BJ (cell line): ENCODE measurements around the gene RIMBP2. TPM values are rescaled to one million over a fixed set of nuclear protein-coding genes. Genes with fewer than 3 reads are reported as not detected.

Experiments used
- CTCF ChIA-PET: fragments of 350-600 bp; formaldehyde crosslinking; extraction: SDS; loops from one replicate; lab custom pipeline; 2021; ENCODE audit warnings: antibody characterized with exemption, inconsistent platforms; lab: Yijun Ruan, JAX
- POLR2A ChIA-PET: fragments of 300-600 bp; sonication (Branson Sonifier 250); formaldehyde crosslinking; extraction: SDS; loops from one replicate; lab custom pipeline; 2021; ENCODE audit warnings: antibody characterized with exemption; lab: Charles Lee
- DNase-seq: peaks from one replicate; pipeline ENCODE4 v3.0.0-alpha.2; 2011; ENCODE audit warnings: low read depth
- H3K27me3 ChIP-seq: 2 replicates; pipeline ENCODE4 v1.6.0; 2011; ENCODE audit warnings: low read length; ENCODE audit not compliant: control insufficient read depth, insufficient read depth
- H3K36me3 ChIP-seq: 2 replicates; pipeline ENCODE4 v1.5.1; 2011; ENCODE audit warnings: low read length; ENCODE audit not compliant: control insufficient read depth, insufficient read depth
- H3K4me3 ChIP-seq: 2 replicates; pipeline ENCODE4 v1.5.1; 2011; ENCODE audit warnings: low read depth, mild to moderate bottlenecking, control low read depth, low read length
- CTCF ChIP-seq: IDR thresholded peaks from 2 replicates; pipeline ENCODE4 v1.5.1; 2011; ENCODE audit warnings: low read depth, mild to moderate bottlenecking, control low read depth, inconsistent platforms, low read length, moderate library complexity; ENCODE audit not compliant: insufficient read depth
- polyA plus RNA-seq: library from polyadenylated mRNA; depleted of rRNA; stranded (reverse); fragments of >200 nt; gene quantifications from 2 replicates; pipeline ENCODE4 v1.2.3, GENCODE V29; 2011

The RIMBP2 gene
- polyA plus RNA-seq, 1 experiment = 0.05 TPM

- no peaks in the 10 kb centered on the region for H3K27me3 ChIP-seq
- H3K4me3 ChIP-seq = no peak overlapping the region
- DNase-seq = no peak
- H3K36me3 ChIP-seq = no peaks in the 10 kb centered on the region
- ChIA-PET CTCF (no interaction called here), POLR2A (no interaction called here)
- TF ChIP-seq CTCF = no peak
Observed at GRCh38 chr12:130577351-130577750, 138.7 kb downstream of the RIMBP2 start.

- no peak for TF ChIP-seq CTCF
- Histone ChIP-seq H3K36me3 (no peaks in the 10 kb centered on the region), H3K4me3 (no peak overlapping the region), H3K27me3 (no peaks in the 10 kb centered on the region)
- POLR2A ChIA-PET = no interaction called here
- CTCF ChIA-PET = no interaction called here
- DNase-seq = no peak
Observed at GRCh38 chr12:130576371-130576816, 139.7 kb downstream of the RIMBP2 start.

- TF ChIP-seq CTCF = no peak
- Histone ChIP-seq H3K27me3 (no peaks in the 10 kb centered on the region), H3K36me3 (no peaks in the 10 kb centered on the region), H3K4me3 (no peak overlapping the region)
- ChIA-PET CTCF (no interaction called here), POLR2A (no interaction called here)
- DNase-seq = no peak
Observed at GRCh38 chr12:130574402-130574801, 141.7 kb downstream of the RIMBP2 start.

- no peaks in the 10 kb centered on the region for H3K36me3 ChIP-seq
- CTCF ChIA-PET = no interaction called here
- no peak for DNase-seq
- no peak overlapping the region for H3K4me3 ChIP-seq
- no peaks in the 10 kb centered on the region for H3K27me3 ChIP-seq
- POLR2A ChIA-PET = no interaction called here
- TF ChIP-seq CTCF = no peak
Observed at GRCh38 chr12:130573766-130574165, 142.3 kb downstream of the RIMBP2 start.

GRCh38 chr12:130573235-130573634 lies 142.9 kb downstream of the RIMBP2 start:
- no peaks in the 10 kb centered on the region for H3K27me3 ChIP-seq
- ChIA-PET POLR2A (no interaction called here), CTCF (no interaction called here)
- TF ChIP-seq CTCF = no peak
- no peak for DNase-seq
- no peak overlapping the region for H3K4me3 ChIP-seq
- no peaks in the 10 kb centered on the region for H3K36me3 ChIP-seq
